Measurements from ENCODE around the gene DAP.

DAP gene

GRCh38 chr5:10637944-10638343 is 123.1 kb downstream of the DAP start:
- DNase-seq (ENCODE audit: low read depth): no peak
- H3K4me3 ChIP-seq (ENCODE audit: low read length): no peak overlapping the region
- TF ChIP-seq CTCF (IDR thresholded peaks at IDR 0.05; ENCODE audit: insufficient read depth, low read depth, low read length, missing control alignments): no peak

- no peak for DNase-seq (ENCODE audit: low read depth)
- TF ChIP-seq CTCF (IDR thresholded peaks at IDR 0.05; ENCODE audit: insufficient read depth, low read depth, low read length, missing control alignments): no peak
- H3K4me3 ChIP-seq (ENCODE audit: low read length): no peak overlapping the region
These were observed 124.5 kb downstream of the DAP start for GRCh38 chr5:10636363-10637142.

GRCh38 chr5:10635867-10636350 is 125.1 kb downstream of the DAP start:
- no peak overlapping the region for H3K4me3 ChIP-seq (ENCODE audit: low read length)
- DNase-seq (ENCODE audit: low read depth): peak; percentile 32
- no peak for TF ChIP-seq CTCF (IDR thresholded peaks at IDR 0.05; ENCODE audit: insufficient read depth, low read depth, low read length, missing control alignments)

GRCh38 chr5:10635257-10635866 is 125.7 kb downstream of the DAP start:
- peak; percentile 83 for DNase-seq (ENCODE audit: low read depth)
- H3K4me3 ChIP-seq (ENCODE audit: low read length): no peak overlapping the region
- TF ChIP-seq CTCF (IDR thresholded peaks at IDR 0.05; ENCODE audit: insufficient read depth, low read depth, low read length, missing control alignments): no peak

GRCh38 chr5:10634562-10634961 is 126.5 kb downstream of the DAP start:
- DNase-seq (ENCODE audit: low read depth): no peak
- no peak for TF ChIP-seq CTCF (IDR thresholded peaks at IDR 0.05; ENCODE audit: insufficient read depth, low read depth, low read length, missing control alignments)
- no peak overlapping the region for H3K4me3 ChIP-seq (ENCODE audit: low read length)

GRCh38 chr5:10634050-10634449 is 127.0 kb downstream of the DAP start:
- DNase-seq (ENCODE audit: low read depth): no peak
- H3K4me3 ChIP-seq (ENCODE audit: low read length): no peak overlapping the region
- no peak for TF ChIP-seq CTCF (IDR thresholded peaks at IDR 0.05; ENCODE audit: insufficient read depth, low read depth, low read length, missing control alignments)
